Caco-2 (cell line): Measurements from ENCODE around the gene UFC1. TPM values are rescaled to one million over a fixed set of nuclear protein-coding genes. Genes with fewer than 3 reads are reported as not detected.

Experiments used
- BruUV-seq: library from RNA; stranded (reverse); fragments of 400-500 nt; replicated peaks from 2 replicates; lab custom pipeline; 2021; lab: Mats Ljungman, UMichigan
- CTCF ChIA-PET: fragments of 300-600 bp; sonication (Branson Sonifier 250); formaldehyde crosslinking; loops from one replicate; lab custom pipeline; 2022; ENCODE audit warnings: antibody characterized with exemption; lab: Charles Lee
- POLR2A ChIA-PET: fragments of 300-600 bp; sonication (Branson Sonifier 250); formaldehyde crosslinking; loops from one replicate; lab custom pipeline; 2022; ENCODE audit warnings: antibody characterized with exemption; lab: Charles Lee
- DNase-seq, 2 experiments: peaks; one replicate each; pipeline versions ENCODE4 v3.0.0 to v3.0.0-alpha.2; 2020 to 2022
- H3K27me3 ChIP-seq: replicated peaks from 2 replicates; pipeline ENCODE4 v1.6.0; 2011; ENCODE audit warnings: low read length; ENCODE audit not compliant: control insufficient read depth, insufficient read depth
- H3K36me3 ChIP-seq: 2 replicates; pipeline ENCODE4 v1.5.1; 2011; ENCODE audit warnings: low read length; ENCODE audit not compliant: control insufficient read depth, insufficient read depth
- H3K4me1 ChIP-seq: fragments of 250-450 bp; sonication (Bioruptor Pico); 2 replicates; pipeline ENCODE4 v1.5.1; 2020; ENCODE audit warnings: mild to moderate bottlenecking
- H3K4me3 ChIP-seq: 2 replicates; pipeline ENCODE4 v1.5.1; 2011; ENCODE audit warnings: low read depth, mild to moderate bottlenecking, control low read depth, low read length
- H3K9me3 ChIP-seq: fragments of 250-450 bp; sonication (Bioruptor Pico); 2 replicates; pipeline ENCODE4 v1.5.1; 2020; ENCODE audit warnings: mild to moderate bottlenecking, moderate library complexity
- H3K27ac Mint-ChIP-seq: one replicate; pipeline ENCODE4 v1.8.0; 2022; ENCODE audit warnings: mixed read lengths; ENCODE audit not compliant: unreplicated experiment
- H3K27me3 Mint-ChIP-seq: one replicate; pipeline ENCODE4 v1.8.0; 2022; ENCODE audit warnings: mixed read lengths; ENCODE audit not compliant: insufficient read depth, unreplicated experiment
- H3K36me3 Mint-ChIP-seq: one replicate; pipeline ENCODE4 v1.8.0; 2022; ENCODE audit warnings: mild to moderate bottlenecking, mixed read lengths; ENCODE audit not compliant: insufficient read depth, unreplicated experiment
- H3K4me1 Mint-ChIP-seq: one replicate; pipeline ENCODE4 v1.8.0; 2022; ENCODE audit warnings: low read depth, mixed read lengths; ENCODE audit not compliant: unreplicated experiment
- H3K4me3 Mint-ChIP-seq: one replicate; pipeline ENCODE4 v1.8.0; 2022; ENCODE audit warnings: mild to moderate bottlenecking, moderate library complexity, mixed read lengths; ENCODE audit not compliant: unreplicated experiment
- H3K9me3 Mint-ChIP-seq: one replicate; pipeline ENCODE4 v1.8.0; 2022; ENCODE audit warnings: mixed read lengths; ENCODE audit not compliant: unreplicated experiment
- CTCF ChIP-seq, 2 experiments: fragments of 200-600 bp in 1 of 2; IDR thresholded peaks; 1 replicate in 1 of 2; 2 replicates in 1 of 2; pipeline versions ENCODE4 v1.5.1 to v1.8.0; 2011 to 2022; ENCODE audit warnings: antibody characterized with exemption in 1 of 2, control low read depth in 1 of 2, inconsistent platforms in 1 of 2, low read depth in 1 of 2, low read length in 1 of 2, mild to moderate bottlenecking in 1 of 2, moderate library complexity in 1 of 2; ENCODE audit not compliant: insufficient read depth in 1 of 2, severe bottlenecking in 1 of 2, unreplicated experiment in 1 of 2
- intact Hi-C: fragments of 100-400 bp; cut with micrococcal nuclease; formaldehyde crosslinking; loops from one replicate; pipeline ENCODE4 v1.10.0; 2022; ENCODE audit not compliant: unreplicated experiment
- total RNA-seq: library from RNA; stranded (reverse); gene quantifications from 2 replicates; pipeline ENCODE4 v1.2.3, GENCODE V29; 2022

Gene UFC1
- total RNA-seq, 1 experiment from 2014 or later = 98.2 TPM

DNA sequence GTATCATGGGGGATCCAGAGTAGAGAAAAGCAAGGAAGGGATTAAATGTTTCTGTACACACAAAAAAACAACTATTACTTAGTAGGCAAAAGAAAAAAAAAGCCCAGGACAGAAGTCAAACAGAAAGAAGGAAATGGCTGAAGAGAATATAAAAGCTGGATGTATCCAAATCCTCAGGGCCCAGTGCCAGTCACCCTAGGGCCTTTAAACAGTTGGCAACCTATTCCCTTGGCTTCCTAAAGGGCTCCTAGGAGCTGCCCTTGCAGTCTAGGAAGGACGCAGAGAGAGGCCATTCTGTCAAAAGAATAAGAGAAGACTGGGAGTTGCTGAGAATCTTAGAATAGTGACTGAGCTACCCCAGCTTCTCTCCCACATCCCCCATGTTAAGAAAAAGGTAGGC, 18.6 kb downstream of the UFC1 start:
- Mint-ChIP-seq H3K27me3 (no peaks in the 10 kb centered on the region), H3K27ac (no peak overlapping the region), H3K36me3 (peaks cover 60% of the 10 kb centered on the region), H3K4me1 (peaks cover 14% of the 10 kb centered on the region), H3K4me3 (no peak overlapping the region), H3K9me3 (no peaks in the 10 kb centered on the region)
- ChIA-PET CTCF (no interaction called here), POLR2A (no interaction called here)
- H3K36me3 ChIP-seq = peaks cover 6% of the 10 kb centered on the region
- no peak overlapping the region for H3K4me3 ChIP-seq
- DNase-seq = no peak
- H3K27me3 ChIP-seq = no peaks in the 10 kb centered on the region
- TF ChIP-seq CTCF (IDR thresholded peaks at IDR 0.05; ENCODE audit: insufficient read depth in 1 of 2, low read depth in 1 of 2, low read length in 1 of 2, severe bottlenecking in 1 of 2, unreplicated experiment in 1 of 2) = no peak
- H3K4me1 ChIP-seq = peaks cover 4% of the 10 kb centered on the region
- no peaks in the 10 kb centered on the region for H3K9me3 ChIP-seq
- BruUV-seq = no TSS peak
- intact Hi-C loops = no loop called here

DNA sequence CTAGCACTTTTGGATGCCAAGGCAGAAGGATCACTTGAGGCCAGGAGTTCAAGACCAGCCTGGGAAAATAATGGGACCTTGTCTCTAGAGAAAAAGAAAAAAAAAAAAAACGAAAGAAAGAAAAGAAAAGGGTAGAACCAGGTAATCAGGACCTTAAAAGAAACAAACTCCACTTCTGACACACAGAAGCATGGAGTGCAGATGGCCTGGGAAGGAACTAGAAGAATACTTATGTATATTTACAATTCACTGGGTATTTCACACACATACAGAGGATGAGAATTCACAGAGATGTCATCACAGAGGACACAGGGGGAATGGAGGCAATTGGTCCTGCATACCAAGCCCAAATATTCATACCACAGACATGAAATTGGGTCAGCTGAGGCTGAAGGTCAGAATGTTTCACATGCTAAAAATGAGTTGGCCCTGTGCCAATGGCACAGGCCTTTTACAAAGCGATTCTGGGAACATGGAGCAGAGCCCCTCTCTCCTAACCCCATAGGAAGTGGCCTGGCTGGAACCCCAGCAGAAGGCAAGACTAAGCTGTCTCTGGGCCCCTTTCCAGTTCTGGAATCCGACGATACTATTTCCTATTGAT, 19.1 kb downstream of the UFC1 start:
- H3K27me3 Mint-ChIP-seq = no peaks in the 10 kb centered on the region
- DNase-seq = no peak
- Histone ChIP-seq H3K36me3 (peaks cover 6% of the 10 kb centered on the region), H3K9me3 (no peaks in the 10 kb centered on the region), H3K27me3 (no peaks in the 10 kb centered on the region), H3K4me1 (peaks cover 4% of the 10 kb centered on the region), H3K4me3 (no peak overlapping the region)
- no peak overlapping the region for H3K4me3 Mint-ChIP-seq
- intact Hi-C loops = no loop called here
- no peaks in the 10 kb centered on the region for H3K9me3 Mint-ChIP-seq
- ChIA-PET CTCF (no interaction called here), POLR2A (no interaction called here)
- peaks cover 14% of the 10 kb centered on the region for H3K4me1 Mint-ChIP-seq
- no peak overlapping the region for H3K27ac Mint-ChIP-seq
- peaks cover 60% of the 10 kb centered on the region for H3K36me3 Mint-ChIP-seq
- no peak for TF ChIP-seq CTCF (IDR thresholded peaks at IDR 0.05; ENCODE audit: insufficient read depth in 1 of 2, low read depth in 1 of 2, low read length in 1 of 2, severe bottlenecking in 1 of 2, unreplicated experiment in 1 of 2)
- no TSS peak for BruUV-seq

- Mint-ChIP-seq H3K36me3 (peaks cover 52% of the 10 kb centered on the region), H3K4me1 (peaks cover 14% of the 10 kb centered on the region), H3K9me3 (no peaks in the 10 kb centered on the region), H3K27me3 (no peaks in the 10 kb centered on the region), H3K4me3 (no peak overlapping the region), H3K27ac (no peak overlapping the region)
- ChIA-PET CTCF (no interaction called here), POLR2A (no interaction called here)
- intact Hi-C loops = no loop called here
- Histone ChIP-seq H3K9me3 (no peaks in the 10 kb centered on the region), H3K4me1 (peaks cover 4% of the 10 kb centered on the region), H3K27me3 (no peaks in the 10 kb centered on the region), H3K36me3 (peaks cover 6% of the 10 kb centered on the region), H3K4me3 (no peak overlapping the region)
- TF ChIP-seq CTCF (IDR thresholded peaks at IDR 0.05; ENCODE audit: insufficient read depth in 1 of 2, low read depth in 1 of 2, low read length in 1 of 2, severe bottlenecking in 1 of 2, unreplicated experiment in 1 of 2) = no peak
- BruUV-seq = no TSS peak
- DNase-seq = no peak
Measured at GRCh38 chr1:161173711-161174110, 19.9 kb downstream of the UFC1 start.
